Measurements from ENCODE around the gene ZNF862. TPM values are rescaled to one million over a fixed set of nuclear protein-coding genes. Genes with fewer than 3 reads are reported as not detected.

Gene ZNF862
- total RNA-seq, 2 experiments from 2014 or later, result 21.5 to 24.9 TPM

GRCh38 chr7:149821191-149822148 is 16.7 kb upstream of the ZNF862 start:
- Mint-ChIP-seq H3K4me3 (no peak overlapping the region), H3K27ac (no peak overlapping the region), H3K36me3 (ENCODE audit: low read depth) (no peaks in the 10 kb centered on the region), H3K27me3 (ENCODE audit: low read depth) (no peaks in the 10 kb centered on the region), H3K4me1 (ENCODE audit: low read depth) (no peaks in the 10 kb centered on the region), H3K9me3 (ENCODE audit: insufficient read depth) (no peaks in the 10 kb centered on the region)
- CTCF ChIA-PET, result interaction anchor here (1.0 kb wide), 1 partner anchor 62 kb away, joined by 3 read pairs; no protein-coding TSS in a partner anchor
- POLR2A ChIA-PET, result no interaction called here
- DNase-seq (no peak), ATAC-seq (no peak)

DNA sequence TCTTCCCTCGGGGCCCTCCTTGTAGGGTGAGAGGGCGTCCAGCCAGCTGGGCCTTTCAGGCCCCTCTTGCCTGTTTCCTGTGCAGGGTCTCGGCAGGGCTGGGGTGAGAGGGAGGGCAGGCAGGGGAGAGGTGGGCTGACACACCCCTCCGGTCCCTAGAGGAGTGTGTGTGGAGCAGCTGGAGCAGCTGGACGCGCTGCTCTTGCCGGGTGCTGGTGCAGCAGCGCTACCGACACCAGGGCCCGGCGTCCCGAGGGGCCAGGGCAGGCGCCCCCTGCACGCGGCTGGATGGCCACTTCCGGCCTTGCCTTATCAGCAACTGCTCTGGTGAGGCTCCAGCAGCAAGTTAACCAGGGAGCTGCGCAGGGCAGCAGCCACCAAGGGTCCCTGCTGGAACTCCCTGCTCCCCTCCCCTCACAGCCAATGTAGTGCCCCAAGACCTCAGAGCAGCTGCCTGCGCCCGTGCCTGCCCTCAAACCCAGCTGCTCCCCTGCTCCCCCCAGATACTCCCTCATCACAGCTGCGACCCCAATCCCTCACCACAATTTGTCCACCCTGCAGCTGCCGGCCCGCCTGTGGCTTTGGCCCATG is 15.7 kb upstream of the ZNF862 start:
- H3K4me1 Mint-ChIP-seq (ENCODE audit: low read depth), result peaks cover 5% of the 10 kb centered on the region
- ChIA-PET POLR2A (interaction anchor here (0.6 kb wide), 1 partner anchor 18 kb away, joined by 3 read pairs; no protein-coding TSS in a partner anchor), CTCF (no interaction called here)
- DNase-seq (no peak), ATAC-seq (no peak)
- no peaks in the 10 kb centered on the region for H3K9me3 Mint-ChIP-seq (ENCODE audit: insufficient read depth)
- H3K27me3 Mint-ChIP-seq (ENCODE audit: low read depth), result no peaks in the 10 kb centered on the region
- H3K27ac Mint-ChIP-seq, result no peak overlapping the region
- no peak overlapping the region for H3K4me3 Mint-ChIP-seq
- H3K36me3 Mint-ChIP-seq (ENCODE audit: low read depth), result no peaks in the 10 kb centered on the region

DNA sequence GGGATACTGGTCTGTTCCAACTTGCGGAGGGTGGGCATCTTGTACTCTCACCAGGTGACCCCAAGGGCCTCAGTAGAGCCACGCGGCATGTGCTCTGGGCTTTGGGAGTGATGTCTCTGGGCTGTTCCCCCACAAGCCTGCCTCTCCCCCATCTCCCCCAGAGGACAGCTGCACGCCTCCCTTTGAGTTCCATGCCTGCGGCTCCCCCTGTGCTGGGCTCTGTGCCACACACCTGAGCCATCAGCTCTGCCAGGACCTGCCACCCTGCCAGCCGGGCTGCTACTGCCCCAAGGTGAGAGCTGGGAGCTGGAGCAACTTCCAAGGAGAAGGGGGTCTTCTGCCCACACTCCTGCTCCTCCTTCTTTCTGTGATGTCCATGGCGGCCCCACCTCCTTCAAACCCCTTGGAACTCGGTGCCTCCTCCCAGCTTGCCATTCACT is 15.0 kb upstream of the ZNF862 start:
- POLR2A ChIA-PET, result interaction anchor here (0.5 to 0.6 kb wide), 2 partner anchors 17 to 1246 kb away, joined by 3 read pairs; no protein-coding TSS in a partner anchor
- peaks cover 5% of the 10 kb centered on the region for H3K4me1 Mint-ChIP-seq (ENCODE audit: low read depth)
- H3K27me3 Mint-ChIP-seq (ENCODE audit: low read depth), result no peaks in the 10 kb centered on the region
- H3K4me3 Mint-ChIP-seq, result no peak overlapping the region
- CTCF ChIA-PET, result no interaction called here
- DNase-seq (no peak), ATAC-seq (no peak)
- H3K36me3 Mint-ChIP-seq (ENCODE audit: low read depth), result no peaks in the 10 kb centered on the region
- H3K9me3 Mint-ChIP-seq (ENCODE audit: insufficient read depth), result no peaks in the 10 kb centered on the region
- no peak overlapping the region for H3K27ac Mint-ChIP-seq

- Mint-ChIP-seq H3K27ac (no peak overlapping the region), H3K4me3 (no peak overlapping the region), H3K36me3 (ENCODE audit: low read depth) (no peaks in the 10 kb centered on the region), H3K9me3 (ENCODE audit: insufficient read depth) (no peaks in the 10 kb centered on the region), H3K27me3 (ENCODE audit: low read depth) (no peaks in the 10 kb centered on the region), H3K4me1 (ENCODE audit: low read depth) (peaks cover 5% of the 10 kb centered on the region)
- CTCF ChIA-PET, result no interaction called here
- DNase-seq (no peak), ATAC-seq (no peak)
- POLR2A ChIA-PET, result no interaction called here
Measured at GRCh38 chr7:149823631-149824199, 14.5 kb upstream of the ZNF862 start.

DNA sequence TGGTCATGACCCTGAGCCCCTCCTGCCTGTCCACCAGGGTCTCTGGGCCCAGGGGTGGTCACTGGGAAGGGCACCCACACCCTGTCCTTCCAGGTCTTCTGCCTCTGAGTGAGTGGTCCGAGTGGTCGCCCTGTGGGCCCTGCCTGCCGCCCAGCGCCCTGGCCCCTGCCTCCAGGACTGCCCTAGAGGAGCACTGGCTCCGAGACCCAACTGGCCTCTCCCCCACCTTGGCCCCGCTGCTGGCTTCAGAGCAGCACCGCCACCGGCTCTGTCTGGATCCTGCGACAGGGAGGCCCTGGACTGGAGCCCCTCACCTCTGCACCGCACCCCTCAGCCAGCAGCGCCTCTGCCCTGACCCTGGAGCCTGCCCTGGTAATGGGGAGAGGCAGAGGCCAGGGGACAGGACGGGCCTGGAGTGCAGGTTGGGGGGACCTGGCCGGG is 13.9 kb upstream of the ZNF862 start:
- CTCF ChIA-PET, result no interaction called here
- POLR2A ChIA-PET, result no interaction called here
- DNase-seq (no peak), ATAC-seq (no peak)
- H3K27ac Mint-ChIP-seq, result no peak overlapping the region
- H3K9me3 Mint-ChIP-seq (ENCODE audit: insufficient read depth), result no peaks in the 10 kb centered on the region
- no peaks in the 10 kb centered on the region for H3K27me3 Mint-ChIP-seq (ENCODE audit: low read depth)
- H3K4me1 Mint-ChIP-seq (ENCODE audit: low read depth), result peaks cover 5% of the 10 kb centered on the region
- no peak overlapping the region for H3K4me3 Mint-ChIP-seq
- no peaks in the 10 kb centered on the region for H3K36me3 Mint-ChIP-seq (ENCODE audit: low read depth)

GRCh38 chr7:149824748-149825566 is 13.2 kb upstream of the ZNF862 start:
- Mint-ChIP-seq H3K4me1 (ENCODE audit: low read depth) (peaks cover 5% of the 10 kb centered on the region), H3K27ac (no peak overlapping the region), H3K27me3 (ENCODE audit: low read depth) (no peaks in the 10 kb centered on the region), H3K4me3 (no peak overlapping the region), H3K9me3 (ENCODE audit: insufficient read depth) (no peaks in the 10 kb centered on the region), H3K36me3 (ENCODE audit: low read depth) (no peaks in the 10 kb centered on the region)
- ChIA-PET CTCF (no interaction called here), POLR2A (interaction anchor here (1.1 kb wide), 1 partner anchor 13 kb away, joined by 5 read pairs; the partner anchor contains the start of gene ZNF862)
- ATAC-seq (no peak), DNase-seq (no peak)

GRCh38 chr7:149825567-149826343 is 12.4 kb upstream of the ZNF862 start:
- ATAC-seq (no peak), DNase-seq (no peak)
- ChIA-PET POLR2A (interaction anchor here (1.1 kb wide), 1 partner anchor 12 kb away, joined by 5 read pairs; the partner anchor contains the start of gene ZNF862), CTCF (no interaction called here)
- peaks cover 5% of the 10 kb centered on the region for H3K4me1 Mint-ChIP-seq (ENCODE audit: low read depth)
- H3K4me3 Mint-ChIP-seq, result no peak overlapping the region
- H3K9me3 Mint-ChIP-seq (ENCODE audit: insufficient read depth), result no peaks in the 10 kb centered on the region
- H3K27ac Mint-ChIP-seq, result no peak overlapping the region
- H3K36me3 Mint-ChIP-seq (ENCODE audit: low read depth), result no peaks in the 10 kb centered on the region
- H3K27me3 Mint-ChIP-seq (ENCODE audit: low read depth), result no peaks in the 10 kb centered on the region

GRCh38 chr7:149826344-149827088 is 11.7 kb upstream of the ZNF862 start:
- no peaks in the 10 kb centered on the region for H3K36me3 Mint-ChIP-seq (ENCODE audit: low read depth)
- ChIA-PET CTCF (no interaction called here), POLR2A (no interaction called here)
- H3K27ac Mint-ChIP-seq, result no peak overlapping the region
- H3K9me3 Mint-ChIP-seq (ENCODE audit: insufficient read depth), result no peaks in the 10 kb centered on the region
- H3K4me1 Mint-ChIP-seq (ENCODE audit: low read depth), result peaks cover 5% of the 10 kb centered on the region
- no peak for DNase-seq
- H3K4me3 Mint-ChIP-seq, result no peak overlapping the region
- no peaks in the 10 kb centered on the region for H3K27me3 Mint-ChIP-seq (ENCODE audit: low read depth)
- no peak for ATAC-seq

DNA sequence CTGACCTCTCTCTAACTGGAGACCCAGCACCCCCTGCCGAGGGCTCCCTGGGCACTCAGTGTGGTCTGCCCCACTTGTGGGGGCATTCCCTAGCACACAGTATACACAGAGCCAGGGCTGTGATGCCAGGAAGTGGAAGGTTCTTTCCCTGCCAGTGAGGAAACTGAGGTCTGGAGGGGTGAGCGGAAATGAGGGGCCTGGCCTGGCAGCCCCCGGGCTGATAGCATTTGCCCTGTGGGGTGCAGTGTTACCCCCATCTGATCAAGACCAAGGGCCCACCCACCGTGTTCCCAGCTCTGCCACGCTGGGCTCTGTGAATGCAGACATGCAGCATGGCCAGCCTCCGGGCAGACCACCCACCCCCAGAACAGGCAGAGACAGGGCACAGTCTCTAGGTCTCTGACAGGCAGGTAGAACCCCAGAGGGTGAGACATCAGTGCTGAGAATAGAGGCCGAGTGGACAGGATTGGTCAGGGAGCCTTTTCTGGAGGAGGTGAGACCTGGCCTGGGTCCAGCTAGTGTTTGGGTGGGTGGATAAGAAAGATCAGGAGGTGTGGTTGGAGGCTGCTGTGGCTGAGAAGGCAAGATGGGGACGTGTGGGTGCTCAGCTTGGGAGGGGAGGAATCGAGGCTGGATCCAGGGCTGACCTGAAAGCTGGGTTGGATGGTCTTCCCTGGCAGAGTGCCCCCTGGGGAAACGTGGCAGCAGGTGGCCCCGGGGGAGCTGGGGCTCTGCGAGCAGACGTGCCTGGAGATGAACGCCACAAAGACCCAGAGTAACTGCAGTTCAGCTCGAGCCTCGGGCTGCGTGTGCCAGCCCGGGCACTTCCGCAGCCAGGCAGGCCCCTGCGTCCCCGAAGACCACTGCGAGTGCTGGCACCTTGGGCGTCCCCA is 10.8 kb upstream of the ZNF862 start:
- POLR2A ChIA-PET, result no interaction called here
- Mint-ChIP-seq H3K27ac (peak overlapping the region; percentile 57), H3K27me3 (ENCODE audit: low read depth) (peaks cover 2% of the 10 kb centered on the region), H3K36me3 (ENCODE audit: low read depth) (no peaks in the 10 kb centered on the region), H3K4me3 (no peak overlapping the region), H3K9me3 (ENCODE audit: insufficient read depth) (no peaks in the 10 kb centered on the region), H3K4me1 (ENCODE audit: low read depth) (peaks cover 5% of the 10 kb centered on the region)
- DNase-seq (no peak), ATAC-seq (no peak)
- CTCF ChIA-PET, result no interaction called here

Data from activated CD8-positive, alpha-beta T cell treated with anti-CD3 and anti-CD28 coated beads, Interleukin-2, amount 10 ng/mL, durations not matched to agents 7 days and 5 days (primary cell).